HG03571 (cell line): ENCODE measurements around the gene GABRA5.

Source experiments
- ATAC-seq: cut with Tn5 transposase; IDR thresholded peaks from one replicate; pipeline ENCODE4 v1.9.1; 2021; ENCODE audit not compliant: unreplicated experiment

Gene GABRA5

GRCh38 chr15:26985050-26985449, 118.2 kb downstream of the GABRA5 start:
- ATAC-seq, result no peak

- no peak for ATAC-seq
Observed at GRCh38 chr15:26996250-26996649, 129.4 kb downstream of the GABRA5 start.
